OCI-LY3 (cell line): ENCODE results near the gene EMP1.

Experiments used
- H2AFZ ChIP-seq: fragments of 200-600, 300-600 bp; shearing (Covaris generic); 2 replicates; pipeline ENCODE4 v1.6.0; 2014; ENCODE audit warnings: antibody characterized with exemption, low read depth, low read length
- H3K27ac ChIP-seq: fragments of 200-600, 300-600 bp; sonication (generic); 2 replicates; pipeline ENCODE4 v1.5.1; 2014; ENCODE audit warnings: mild to moderate bottlenecking, low read length, moderate library complexity, mixed read lengths
- H3K27me3 ChIP-seq: fragments of 200-600, 300-600 bp; sonication (generic); 2 replicates; pipeline ENCODE4 v1.6.1; 2014; ENCODE audit warnings: low read depth, low read length, mixed read lengths
- H3K36me3 ChIP-seq: fragments of 200-600, 300-600 bp; sonication (generic); replicated peaks from 2 replicates; pipeline ENCODE3; 2014; ENCODE audit warnings: low read depth, low read length, mixed read lengths
- H3K4me1 ChIP-seq: fragments of 300-600, 200-600 bp; sonication (generic); 2 replicates; pipeline ENCODE4 v1.6.1; 2014; ENCODE audit warnings: low read length, mixed read lengths
- H3K4me2 ChIP-seq: fragments of 200-600, 300-600 bp; sonication (generic); 2 replicates; pipeline ENCODE4 v1.6.1; 2014; ENCODE audit warnings: low read length, mixed read lengths
- H3K4me3 ChIP-seq: fragments of 300-600, 200-600 bp; sonication (generic); 2 replicates; pipeline ENCODE4 v1.5.1; 2014; ENCODE audit warnings: antibody characterized with exemption, mild to moderate bottlenecking, low read length, moderate library complexity
- H3K79me2 ChIP-seq: fragments of 300-600, 200-600 bp; shearing (Covaris generic); 2 replicates; pipeline ENCODE4 v1.6.1; 2014; ENCODE audit warnings: mild to moderate bottlenecking, low read length, mixed read lengths
- H3K9ac ChIP-seq: fragments of 300-600, 200-600 bp; shearing (Covaris generic); 2 replicates; pipeline ENCODE4 v1.6.0; 2014; ENCODE audit warnings: mild to moderate bottlenecking, low read length, moderate library complexity
- H3K9me3 ChIP-seq: fragments of 200-600, 300-600 bp; shearing (Covaris generic); 2 replicates; pipeline ENCODE4 v1.6.1; 2014; ENCODE audit warnings: low read length, mixed read lengths; ENCODE audit not compliant: insufficient read depth
- H4K20me1 ChIP-seq: fragments of 200-600, 300-600 bp; sonication (generic); 2 replicates; pipeline ENCODE4 v1.6.1; 2016; ENCODE audit warnings: low read length, mixed read lengths; ENCODE audit not compliant: insufficient read depth
- EZH2phosphoT487 ChIP-seq: fragments of 200-600 bp; shearing (Covaris generic); IDR thresholded peaks from 2 replicates; pipeline ENCODE4 v1.6.1; 2018; ENCODE audit warnings: antibody characterized with exemption, mixed run types, low read depth
- TF ChIP-seq, protein P1 (sequence below): fragments of 200-600, 300-600 bp; sonication (generic); IDR thresholded peaks from 2 replicates; pipeline ENCODE4 v1.5.1; 2014; ENCODE audit warnings: antibody characterized with exemption, low read length, low read depth

The EMP1 gene

DNA sequence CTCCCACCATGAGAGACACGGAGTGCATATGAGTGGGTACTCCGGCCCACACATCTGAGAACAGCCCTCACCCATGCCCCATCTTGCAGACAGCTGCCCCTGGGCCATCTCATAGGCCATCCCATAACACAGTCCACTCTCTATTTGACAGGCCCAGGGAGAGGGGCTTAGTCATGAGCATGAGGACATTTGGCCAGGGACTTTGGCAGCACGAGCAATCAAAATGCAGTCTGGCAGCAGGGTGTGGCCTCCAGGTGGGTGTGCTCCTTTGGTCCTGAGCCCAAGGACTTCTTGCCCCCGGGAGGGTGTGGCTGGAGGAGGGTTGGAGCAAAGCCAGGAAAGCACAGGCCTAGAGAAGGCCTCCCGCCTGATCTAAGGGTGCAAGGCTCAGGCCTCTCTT is 25.6 kb downstream of the EMP1 start:
- H3K9ac ChIP-seq: no peak overlapping the region
- no peak overlapping the region for H3K4me2 ChIP-seq
- H3K4me3 ChIP-seq: no peak overlapping the region
- no peaks in the 10 kb centered on the region for H4K20me1 ChIP-seq
- peaks cover 74% of the 10 kb centered on the region for H3K27me3 ChIP-seq
- no peaks in the 10 kb centered on the region for H3K79me2 ChIP-seq
- no peak overlapping the region for H3K27ac ChIP-seq
- TF ChIP-seq EZH2phosphoT487: no peak
- no peaks in the 10 kb centered on the region for H3K4me1 ChIP-seq
- no peak overlapping the region for H2AFZ ChIP-seq
- no peaks in the 10 kb centered on the region for H3K36me3 ChIP-seq
- H3K9me3 ChIP-seq: no peaks in the 10 kb centered on the region

DNA sequence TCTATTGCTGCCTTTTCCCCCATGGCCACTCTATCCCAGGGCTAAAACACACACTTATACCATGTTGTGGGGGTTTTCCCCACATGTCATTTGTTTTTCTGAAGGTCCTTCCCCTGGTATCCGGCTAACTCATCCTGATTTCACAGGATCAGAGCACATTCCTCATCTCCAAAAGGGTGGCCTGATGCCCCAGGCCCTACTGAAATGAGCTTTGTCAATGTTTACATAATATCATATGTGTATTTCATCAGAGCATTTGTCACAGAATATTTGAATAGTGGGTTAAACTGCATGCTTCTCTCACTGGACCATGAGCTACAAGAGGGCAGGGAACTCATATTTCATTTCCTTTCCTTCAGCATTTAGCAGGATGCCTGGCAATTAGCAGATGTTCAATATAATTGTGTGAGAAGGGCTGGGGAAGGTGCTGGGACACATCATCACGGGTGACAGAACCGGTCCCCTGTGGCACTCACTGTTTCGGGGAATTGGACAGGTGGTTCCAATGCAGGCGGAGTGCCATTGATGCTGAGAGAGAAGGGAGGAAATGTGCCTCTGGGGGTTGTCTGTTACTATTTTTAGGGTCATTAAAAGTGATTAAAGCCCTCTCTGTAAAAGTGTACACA is 26.8 kb downstream of the EMP1 start:
- Histone ChIP-seq H3K4me2 (no peak overlapping the region), H3K27me3 (peaks cover 76% of the 10 kb centered on the region), H2AFZ (no peak overlapping the region), H4K20me1 (no peaks in the 10 kb centered on the region), H3K4me1 (no peaks in the 10 kb centered on the region), H3K27ac (no peak overlapping the region), H3K79me2 (no peaks in the 10 kb centered on the region), H3K9me3 (no peaks in the 10 kb centered on the region), H3K9ac (no peak overlapping the region), H3K36me3 (no peaks in the 10 kb centered on the region), H3K4me3 (no peak overlapping the region)
- TF ChIP-seq, protein P1, sequence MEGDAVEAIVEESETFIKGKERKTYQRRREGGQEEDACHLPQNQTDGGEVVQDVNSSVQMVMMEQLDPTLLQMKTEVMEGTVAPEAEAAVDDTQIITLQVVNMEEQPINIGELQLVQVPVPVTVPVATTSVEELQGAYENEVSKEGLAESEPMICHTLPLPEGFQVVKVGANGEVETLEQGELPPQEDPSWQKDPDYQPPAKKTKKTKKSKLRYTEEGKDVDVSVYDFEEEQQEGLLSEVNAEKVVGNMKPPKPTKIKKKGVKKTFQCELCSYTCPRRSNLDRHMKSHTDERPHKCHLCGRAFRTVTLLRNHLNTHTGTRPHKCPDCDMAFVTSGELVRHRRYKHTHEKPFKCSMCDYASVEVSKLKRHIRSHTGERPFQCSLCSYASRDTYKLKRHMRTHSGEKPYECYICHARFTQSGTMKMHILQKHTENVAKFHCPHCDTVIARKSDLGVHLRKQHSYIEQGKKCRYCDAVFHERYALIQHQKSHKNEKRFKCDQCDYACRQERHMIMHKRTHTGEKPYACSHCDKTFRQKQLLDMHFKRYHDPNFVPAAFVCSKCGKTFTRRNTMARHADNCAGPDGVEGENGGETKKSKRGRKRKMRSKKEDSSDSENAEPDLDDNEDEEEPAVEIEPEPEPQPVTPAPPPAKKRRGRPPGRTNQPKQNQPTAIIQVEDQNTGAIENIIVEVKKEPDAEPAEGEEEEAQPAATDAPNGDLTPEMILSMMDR: no peak
- no peak for TF ChIP-seq EZH2phosphoT487

DNA sequence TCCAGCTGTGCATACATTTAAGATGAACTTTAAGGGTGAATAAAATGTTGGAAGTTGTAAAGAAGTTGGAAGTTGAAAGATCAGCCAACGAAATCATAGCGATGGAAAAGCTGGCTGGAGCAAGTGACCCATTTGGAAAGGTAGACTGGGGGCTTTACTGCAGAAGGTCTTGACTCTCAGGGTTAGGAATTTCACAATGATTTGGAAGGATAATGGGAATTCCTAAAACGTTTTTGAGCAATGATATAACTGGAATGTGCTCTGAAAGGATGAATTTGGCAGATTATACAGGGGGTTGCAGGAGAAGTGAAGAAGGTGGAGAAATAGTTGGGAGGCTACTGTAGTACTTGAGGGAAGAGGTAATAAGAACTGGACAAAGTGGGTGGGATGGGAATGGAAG is 27.4 kb downstream of the EMP1 start:
- H2AFZ ChIP-seq: no peak overlapping the region
- no peaks in the 10 kb centered on the region for H3K36me3 ChIP-seq
- no peak for TF ChIP-seq EZH2phosphoT487
- TF ChIP-seq, protein P1: no peak
- H4K20me1 ChIP-seq: no peaks in the 10 kb centered on the region
- no peaks in the 10 kb centered on the region for H3K4me1 ChIP-seq
- peaks cover 71% of the 10 kb centered on the region for H3K27me3 ChIP-seq
- H3K27ac ChIP-seq: no peak overlapping the region
- H3K4me2 ChIP-seq: no peak overlapping the region
- no peak overlapping the region for H3K9ac ChIP-seq
- H3K4me3 ChIP-seq: no peak overlapping the region
- H3K9me3 ChIP-seq: no peaks in the 10 kb centered on the region
- no peaks in the 10 kb centered on the region for H3K79me2 ChIP-seq

DNA sequence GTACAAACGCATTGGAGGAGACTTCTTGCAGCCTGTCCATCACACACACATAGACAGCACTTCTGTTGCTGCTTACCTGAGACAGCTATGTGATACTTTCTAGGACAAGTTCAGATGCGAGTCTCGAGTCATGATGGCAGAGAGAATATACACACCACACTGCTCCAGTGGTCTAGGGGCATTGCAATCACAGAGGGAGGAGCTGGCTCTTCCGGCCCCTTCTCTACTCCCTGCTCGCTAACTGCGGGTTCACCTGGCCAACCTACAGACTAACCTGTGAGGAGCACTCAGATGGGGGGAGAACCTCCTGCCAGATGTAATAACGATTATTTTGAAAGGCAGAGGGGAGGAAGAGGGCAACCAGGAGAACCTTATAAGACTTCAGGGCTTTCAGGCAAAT is 30.7 kb downstream of the EMP1 start:
- Histone ChIP-seq H3K9ac (no peak overlapping the region), H3K27me3 (peaks cover 74% of the 10 kb centered on the region), H3K27ac (no peak overlapping the region), H2AFZ (no peak overlapping the region), H3K4me2 (no peak overlapping the region), H3K9me3 (no peaks in the 10 kb centered on the region), H3K79me2 (no peaks in the 10 kb centered on the region), H4K20me1 (no peaks in the 10 kb centered on the region), H3K4me1 (no peaks in the 10 kb centered on the region), H3K36me3 (no peaks in the 10 kb centered on the region), H3K4me3 (no peak overlapping the region)
- TF ChIP-seq EZH2phosphoT487: no peak
- TF ChIP-seq, protein P1: no peak

DNA sequence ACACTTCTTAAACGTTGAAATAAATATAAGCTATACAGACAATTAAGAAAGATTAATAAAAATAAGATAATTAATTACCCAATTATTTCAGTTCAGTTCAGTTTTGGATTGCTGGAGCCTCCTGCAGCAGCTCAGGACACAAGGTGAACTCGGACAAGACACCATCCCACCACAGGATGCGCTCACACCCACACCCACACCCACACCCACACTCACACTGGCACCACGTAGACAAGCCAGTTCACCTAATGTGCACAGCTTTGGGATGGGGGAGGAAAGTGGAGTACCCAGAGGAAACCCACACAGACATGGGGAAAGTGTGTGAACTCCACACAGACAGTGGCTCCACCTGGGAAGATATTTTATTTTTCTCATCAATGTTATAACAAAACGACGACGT is 32.1 kb downstream of the EMP1 start:
- H3K27me3 ChIP-seq: peaks cover 68% of the 10 kb centered on the region
- no peak overlapping the region for H3K4me2 ChIP-seq
- no peak overlapping the region for H2AFZ ChIP-seq
- H4K20me1 ChIP-seq: no peaks in the 10 kb centered on the region
- no peak overlapping the region for H3K4me3 ChIP-seq
- TF ChIP-seq, protein P1: no peak
- no peak for TF ChIP-seq EZH2phosphoT487
- no peak overlapping the region for H3K27ac ChIP-seq
- H3K79me2 ChIP-seq: no peaks in the 10 kb centered on the region
- H3K4me1 ChIP-seq: no peaks in the 10 kb centered on the region
- H3K9ac ChIP-seq: no peak overlapping the region
- no peaks in the 10 kb centered on the region for H3K36me3 ChIP-seq
- H3K9me3 ChIP-seq: no peaks in the 10 kb centered on the region
